HG03378 (cell line): Measurements from ENCODE around the gene SLC9A2.
A peak's percentile ranks its signal among the peaks of the same experiment; 100 is the strongest.

Experiments
- ATAC-seq: cut with Tn5 transposase; IDR thresholded peaks from one replicate; pipeline ENCODE4 v1.9.1; 2021; ENCODE audit warnings: mild to moderate bottlenecking, moderate library complexity; ENCODE audit not compliant: unreplicated experiment

SLC9A2 gene

DNA sequence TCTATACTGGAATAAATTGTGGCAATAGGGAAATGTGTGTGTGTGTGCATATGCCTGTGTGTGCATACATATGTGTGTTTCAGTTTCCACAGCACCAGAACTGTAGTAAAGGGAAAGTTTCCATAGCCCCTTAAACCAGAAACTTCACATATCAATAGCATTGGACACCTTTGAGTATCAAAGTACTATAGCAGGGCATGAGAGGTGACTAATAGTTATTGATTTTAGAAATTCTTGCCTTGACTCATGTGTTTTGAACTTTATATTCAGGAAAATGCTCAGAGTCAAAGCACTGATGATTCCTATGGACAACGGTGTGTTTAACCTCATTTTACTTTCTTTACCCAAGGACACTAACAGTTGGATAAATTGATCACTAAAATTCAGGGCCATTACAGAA, 50.0 kb downstream of the SLC9A2 start:
- ATAC-seq: no peak

GRCh38 chr2:102672107-102672776, 52.9 kb downstream of the SLC9A2 start:
- ATAC-seq: no peak

GRCh38 chr2:102674370-102674769, 55.0 kb downstream of the SLC9A2 start:
- no peak for ATAC-seq

- ATAC-seq: no peak
Observed at GRCh38 chr2:102674836-102675235, 55.5 kb downstream of the SLC9A2 start.

DNA sequence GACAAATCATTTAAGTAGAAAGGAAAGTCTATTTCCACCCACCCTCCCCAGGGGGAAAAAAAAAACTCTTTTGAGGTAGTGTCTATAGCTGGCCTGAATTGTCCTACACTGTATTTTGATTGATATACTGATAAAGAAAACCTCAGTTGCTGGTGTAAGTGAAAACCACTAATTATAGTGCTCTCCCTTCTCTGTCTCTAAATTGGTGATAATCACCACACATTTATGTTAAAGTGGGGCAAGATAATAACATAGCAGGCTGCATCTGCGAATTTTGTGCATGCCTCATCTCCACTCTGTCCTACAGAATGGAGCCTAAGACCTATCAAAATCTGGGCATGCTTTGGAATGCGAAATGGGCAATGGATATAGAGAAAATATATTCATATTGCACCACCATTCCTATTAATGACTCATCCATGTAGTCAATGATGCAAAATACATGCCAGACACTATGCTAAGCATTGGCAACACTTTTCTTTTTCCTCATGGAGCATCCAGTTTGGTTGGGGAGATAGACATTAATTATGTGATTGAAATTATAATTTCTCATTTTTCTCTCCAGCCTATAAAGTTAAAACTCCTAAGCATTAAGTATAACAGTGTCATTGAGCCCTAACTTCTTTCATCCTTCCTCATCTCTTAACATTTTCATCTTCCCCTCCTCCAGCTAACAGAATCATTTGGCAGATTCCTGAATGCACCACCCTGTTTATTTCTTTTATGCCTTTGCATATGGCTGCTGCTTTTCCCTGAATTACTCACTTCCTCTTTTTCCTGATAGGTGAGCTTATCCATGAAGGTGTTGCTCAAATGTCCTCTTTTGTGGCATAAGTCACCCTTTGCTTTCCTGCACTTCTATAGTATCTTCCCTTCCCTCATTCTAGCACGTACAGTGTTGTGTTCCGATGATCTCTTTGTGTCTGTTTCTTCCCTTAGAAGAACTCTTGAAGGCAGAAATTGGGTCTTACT, 58.2 kb downstream of the SLC9A2 start:
- ATAC-seq: no peak

DNA sequence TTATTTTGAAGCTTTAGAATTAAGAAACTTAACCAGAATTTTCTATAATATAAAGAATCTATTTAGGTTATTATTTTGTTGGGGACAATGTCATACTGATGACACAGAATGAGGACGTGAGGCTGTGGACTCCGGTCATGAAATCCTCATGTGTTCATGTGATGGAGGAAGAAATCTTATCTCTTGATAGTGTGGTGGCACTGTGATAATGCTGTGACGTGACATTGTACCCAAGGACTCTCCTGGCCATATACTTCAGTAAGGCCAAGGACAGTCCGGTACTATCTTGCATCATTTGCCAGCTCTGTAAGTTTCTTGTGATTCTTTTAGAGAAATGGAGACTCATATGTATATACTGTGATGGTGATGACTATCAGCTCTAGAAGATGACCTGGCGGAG, 59.1 kb downstream of the SLC9A2 start:
- ATAC-seq: no peak

- peak; percentile 82 for ATAC-seq
Observed at GRCh38 chr2:102686479-102687439, 67.4 kb downstream of the SLC9A2 start.

DNA sequence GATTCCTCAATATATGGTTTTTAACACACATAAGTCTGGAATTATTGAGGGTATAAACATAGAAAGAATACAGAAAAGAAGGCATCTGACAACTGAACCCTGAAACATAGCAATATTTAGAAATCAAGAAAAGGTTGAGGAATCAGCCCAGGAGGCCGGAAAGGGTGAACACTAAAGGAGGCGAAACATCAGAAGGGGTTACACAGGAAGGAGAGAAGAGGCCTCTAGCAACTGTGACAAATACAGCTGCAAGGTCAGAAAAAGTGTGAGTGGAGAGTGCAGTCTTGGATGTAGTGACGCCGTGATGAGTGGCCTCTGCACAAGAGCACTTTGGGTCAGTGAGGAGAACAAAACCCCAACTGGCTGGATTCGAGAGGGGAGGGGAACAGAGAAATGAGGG, 70.7 kb downstream of the SLC9A2 start:
- ATAC-seq: no peak

DNA sequence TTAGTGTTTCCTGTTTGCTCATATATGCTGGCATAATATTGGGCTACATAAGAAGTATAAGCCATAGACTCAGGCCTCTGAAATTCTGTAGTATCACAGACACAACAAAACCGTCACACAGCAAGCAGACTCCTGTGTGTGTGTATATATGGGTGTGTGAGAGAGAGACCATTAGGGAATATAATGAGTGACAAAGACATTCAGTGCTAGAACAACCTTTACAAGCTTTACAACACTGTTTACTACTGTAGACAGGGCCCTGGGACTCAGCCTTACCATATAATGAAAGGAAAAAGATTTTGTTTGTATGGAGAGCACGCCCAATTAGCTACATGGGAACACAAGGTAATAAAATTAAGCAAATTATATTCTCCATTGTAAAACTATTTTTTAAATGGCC, 77.1 kb downstream of the SLC9A2 start:
- ATAC-seq: no peak

DNA sequence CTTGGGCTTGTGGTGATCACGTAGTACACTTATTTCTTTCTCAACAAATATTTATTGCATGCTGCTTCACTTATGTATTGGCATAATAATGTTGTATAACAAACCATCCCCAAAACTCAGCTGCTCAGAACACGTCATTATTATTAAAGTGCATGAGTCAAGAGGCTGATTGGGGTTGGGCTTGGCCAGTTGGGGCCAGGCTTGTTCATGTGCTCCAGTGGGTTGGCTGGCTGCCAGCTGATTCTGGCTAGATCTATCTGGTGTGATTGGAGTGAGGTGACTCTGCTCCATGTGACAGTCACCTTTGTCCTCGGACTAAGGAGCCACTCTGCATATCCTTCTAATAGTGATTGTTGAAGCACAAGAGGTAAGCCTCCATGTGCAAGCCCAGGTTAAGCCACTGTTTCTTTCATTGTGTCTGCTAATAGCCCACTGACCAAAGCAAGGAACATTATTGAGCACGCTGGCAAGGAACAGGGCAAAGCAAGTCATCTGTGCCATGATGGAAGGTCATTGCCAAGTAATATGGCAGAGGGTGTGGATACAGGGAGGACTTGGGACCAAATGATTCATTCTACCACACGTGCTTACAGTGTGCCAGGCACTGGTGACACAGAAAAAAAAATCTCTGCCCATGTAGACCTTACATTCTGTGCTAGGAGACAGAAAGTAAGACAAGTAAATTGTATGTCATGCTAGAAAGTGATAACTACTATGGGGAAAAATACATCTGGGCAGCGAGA, 79.2 kb downstream of the SLC9A2 start:
- ATAC-seq: no peak

- ATAC-seq: no peak
Observed at GRCh38 chr2:102703305-102703704, 84.0 kb downstream of the SLC9A2 start.

DNA sequence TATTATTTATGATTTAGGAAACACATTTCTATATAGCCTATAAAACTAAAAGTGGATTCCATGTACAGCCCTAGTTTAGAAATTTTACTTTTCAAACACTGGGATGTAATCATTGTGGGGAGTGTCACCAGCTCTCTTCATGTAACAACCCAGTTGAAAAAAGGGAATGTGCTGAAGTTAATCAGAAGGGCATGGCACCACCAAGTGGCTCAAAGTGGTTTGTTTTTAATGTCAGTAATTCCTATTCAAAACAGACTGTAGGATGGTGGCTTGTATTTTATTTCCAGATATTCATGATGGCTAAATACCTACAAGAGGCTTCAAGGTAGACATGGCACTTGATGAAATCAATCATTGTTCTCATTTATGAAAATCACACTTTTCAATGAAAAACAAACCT, 84.4 kb downstream of the SLC9A2 start:
- ATAC-seq: peak; percentile 45

GRCh38 chr2:102704531-102704930, 85.2 kb downstream of the SLC9A2 start:
- ATAC-seq: no peak

DNA sequence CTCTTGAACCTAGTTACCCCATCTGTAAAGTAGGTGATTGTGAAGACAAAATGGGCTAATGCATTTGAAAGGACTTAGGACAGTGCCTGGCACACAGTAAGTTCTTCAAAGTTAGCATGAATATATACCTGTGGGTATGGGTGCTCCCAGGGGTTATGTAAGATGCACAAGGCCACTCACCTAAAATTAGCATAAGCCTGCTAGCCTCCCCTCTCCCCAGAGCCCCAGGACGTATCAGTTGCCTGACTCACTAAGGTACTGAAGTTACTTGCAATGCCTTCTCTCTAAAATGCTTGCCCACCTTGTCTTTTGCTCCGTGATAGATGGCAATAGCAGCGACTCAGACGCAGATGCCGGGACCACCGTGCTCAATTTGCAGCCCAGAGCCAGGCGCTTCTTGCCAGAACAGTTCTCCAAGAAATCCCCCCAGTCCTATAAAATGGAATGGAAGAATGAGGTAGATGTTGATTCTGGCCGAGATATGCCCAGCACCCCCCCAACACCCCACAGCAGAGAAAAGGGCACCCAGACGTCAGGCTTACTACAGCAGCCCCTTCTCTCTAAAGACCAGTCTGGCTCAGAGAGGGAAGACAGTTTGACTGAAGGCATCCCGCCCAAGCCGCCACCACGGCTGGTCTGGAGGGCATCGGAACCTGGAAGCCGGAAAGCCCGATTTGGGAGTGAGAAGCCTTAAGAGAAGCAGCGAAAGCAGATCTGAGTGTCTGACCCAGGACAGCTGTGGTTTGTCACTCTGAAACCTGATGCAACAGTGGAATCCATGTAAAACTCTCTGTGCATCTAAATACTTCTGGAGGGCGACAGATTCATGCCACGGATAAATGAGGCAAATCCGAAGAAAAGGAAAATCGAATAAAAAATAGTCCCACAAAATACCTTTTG, 88.7 kb downstream of the SLC9A2 start:
- ATAC-seq: no peak

GRCh38 chr2:102708847-102709559, 89.7 kb downstream of the SLC9A2 start:
- no peak for ATAC-seq

DNA sequence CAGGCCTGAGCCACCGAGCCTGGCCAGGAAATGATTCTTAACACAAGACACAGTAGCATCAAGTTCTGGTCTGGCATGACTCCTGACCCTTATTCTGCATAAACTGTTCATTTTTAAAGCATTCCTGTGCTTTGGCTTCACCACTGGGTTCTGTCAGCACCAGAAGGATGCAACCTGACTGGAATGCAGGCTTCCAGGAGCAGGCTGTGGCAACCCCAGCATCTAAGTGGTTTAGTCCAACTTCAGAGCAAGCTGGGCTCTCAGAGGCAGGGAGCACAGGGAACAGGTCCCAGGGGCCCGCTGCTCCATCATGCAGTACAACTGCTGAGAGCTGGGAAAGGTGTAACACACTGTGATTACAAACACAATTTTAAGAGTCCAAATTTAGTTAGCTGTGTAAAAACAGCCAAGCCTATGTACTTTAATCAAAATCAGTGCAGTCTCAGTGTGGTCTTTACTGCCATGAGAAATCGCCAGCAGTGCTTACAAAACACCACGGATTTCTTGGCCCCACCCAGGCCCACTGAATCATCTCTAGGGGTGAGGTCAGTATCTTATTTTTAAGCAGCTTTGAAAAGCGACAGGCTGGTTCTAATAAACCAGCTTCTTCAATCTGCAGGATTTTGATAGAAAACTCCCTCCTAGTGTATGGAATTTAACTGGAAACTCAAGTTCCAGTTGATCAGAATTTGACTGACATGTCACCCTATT, 98.1 kb downstream of the SLC9A2 start:
- no peak for ATAC-seq

DNA sequence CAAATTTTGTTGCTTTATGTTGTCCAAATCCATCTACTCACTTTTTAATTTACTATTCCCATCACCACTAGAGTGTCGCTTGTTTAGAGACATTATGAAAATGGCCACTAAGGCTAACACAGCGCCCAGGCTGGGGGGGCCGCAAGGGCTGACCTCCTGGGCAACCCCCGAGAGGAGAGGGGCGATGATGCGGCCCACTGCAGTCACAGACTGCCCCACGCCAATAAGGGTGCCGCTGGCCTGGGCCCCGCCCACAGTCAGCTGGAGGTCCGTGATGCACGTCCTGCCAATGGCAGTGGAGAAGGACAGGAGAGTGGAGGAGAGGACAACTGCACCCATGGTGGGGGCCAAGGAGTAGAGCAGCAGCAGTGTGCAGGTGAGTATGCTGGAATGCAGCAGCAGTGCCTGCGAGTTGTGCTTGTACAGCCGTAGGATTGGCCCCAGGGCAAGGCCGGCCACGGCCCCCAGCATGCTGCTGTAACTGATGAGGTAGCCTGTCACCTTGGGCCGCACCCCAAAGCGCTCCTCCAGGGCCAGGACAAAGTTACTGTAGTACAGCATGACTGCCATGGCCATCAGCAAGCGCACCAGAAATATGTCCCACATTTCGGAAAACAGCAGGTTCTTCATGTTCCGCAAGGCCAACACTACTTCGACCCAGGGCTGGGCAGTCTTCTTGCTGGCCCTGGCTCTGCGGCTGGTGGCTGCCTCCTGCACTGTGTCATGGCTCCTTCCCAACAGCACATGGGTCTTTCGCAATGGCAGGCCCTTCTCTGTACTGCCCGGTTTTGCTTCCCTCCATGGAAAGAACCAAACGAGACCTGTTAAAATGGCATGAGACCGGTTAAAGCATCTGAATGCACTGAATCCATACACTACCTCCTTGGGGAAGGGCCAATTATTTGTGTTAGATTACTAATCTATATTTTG, 99.3 kb downstream of the SLC9A2 start:
- no peak for ATAC-seq
